ENCODE data around the gene TPM2. TPM values are rescaled to one million over a fixed set of nuclear protein-coding genes. Genes with fewer than 3 reads are reported as not detected.

TPM2 gene
- total and polyA plus RNA-seq, 9 of the 15 experiments (the other 6 are each of a cell fraction or from before 2014, with no cell fraction given) = 0.28 to 16.1 (median 4.5) TPM

DNA sequence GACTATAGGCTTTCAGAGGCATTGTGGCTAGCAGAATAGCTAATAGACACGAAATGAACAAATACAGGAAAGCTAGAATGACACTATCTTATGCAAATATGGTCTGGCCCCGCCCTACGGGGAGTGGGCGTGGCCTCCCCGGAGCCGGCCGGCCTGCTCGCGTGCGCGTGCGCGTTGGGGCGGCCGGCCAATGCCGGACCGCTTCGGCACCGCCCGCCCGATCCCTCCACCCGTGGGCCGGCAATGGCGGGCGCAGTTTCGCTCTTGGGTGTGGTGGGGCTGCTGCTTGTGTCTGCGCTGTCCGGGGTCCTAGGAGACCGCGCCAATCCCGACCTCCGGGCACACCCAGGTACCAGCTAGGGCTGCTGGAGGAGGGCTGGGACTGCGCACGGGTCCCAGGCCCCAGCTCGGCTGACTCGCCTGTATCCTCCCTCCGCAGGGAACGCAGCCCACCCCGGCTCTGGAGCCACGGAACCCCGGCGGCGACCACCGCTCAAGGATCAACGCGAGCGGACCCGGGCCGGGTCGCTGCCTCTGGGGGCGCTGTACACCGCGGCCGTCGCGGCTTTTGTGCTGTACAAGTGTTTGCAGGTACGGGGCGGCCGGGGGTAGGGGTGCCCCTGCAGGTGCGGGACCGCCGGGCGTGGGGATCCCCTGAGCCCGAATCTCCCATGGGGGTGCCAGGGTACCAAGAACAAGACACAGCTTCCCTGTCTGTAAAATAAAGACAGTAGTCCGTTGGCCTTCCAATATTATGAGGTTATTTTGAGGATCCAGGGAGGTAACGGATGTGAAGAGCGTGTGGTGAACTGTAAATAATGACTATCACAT is 31.4 kb downstream of the TPM2 start, which contains the start of gene CCDC107 (continued):
- TF ChIP-seq, protein P1, sequence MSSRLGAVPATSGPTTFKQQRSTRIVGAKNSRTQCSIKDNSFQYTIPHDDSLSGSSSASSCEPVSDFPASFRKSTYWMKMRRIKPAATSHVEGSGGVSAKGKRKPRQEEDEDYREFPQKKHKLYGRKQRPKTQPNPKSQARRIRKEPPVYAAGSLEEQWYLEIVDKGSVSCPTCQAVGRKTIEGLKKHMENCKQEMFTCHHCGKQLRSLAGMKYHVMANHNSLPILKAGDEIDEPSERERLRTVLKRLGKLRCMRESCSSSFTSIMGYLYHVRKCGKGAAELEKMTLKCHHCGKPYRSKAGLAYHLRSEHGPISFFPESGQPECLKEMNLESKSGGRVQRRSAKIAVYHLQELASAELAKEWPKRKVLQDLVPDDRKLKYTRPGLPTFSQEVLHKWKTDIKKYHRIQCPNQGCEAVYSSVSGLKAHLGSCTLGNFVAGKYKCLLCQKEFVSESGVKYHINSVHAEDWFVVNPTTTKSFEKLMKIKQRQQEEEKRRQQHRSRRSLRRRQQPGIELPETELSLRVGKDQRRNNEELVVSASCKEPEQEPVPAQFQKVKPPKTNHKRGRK (tag; IDR thresholded peaks at IDR 0.05) = no peak
- no peak for TF ChIP-seq RBM14 (IDR thresholded peaks at IDR 0.05; ENCODE audit: borderline replicate concordance, insufficient read depth, low read depth, low read length)
- no peak for TF ChIP-seq ZNF644 (tag; IDR thresholded peaks at IDR 0.05; ENCODE audit: low read depth)
- no peak for TF ChIP-seq ZNF274 (IDR thresholded peaks at IDR 0.05; ENCODE audit: borderline replicate concordance, low read depth, low read length)
- TF ChIP-seq TCF3 (CRISPR knock-in tag; IDR thresholded peaks at IDR 0.05) = no peak
- TF ChIP-seq ZNF124 (CRISPR knock-in tag; IDR thresholded peaks at IDR 0.05) = no peak
- TF ChIP-seq ATF7 (IDR thresholded peaks at IDR 0.05) = 0 out of 2 replicates have a peak, but pooled peaks have one; percentile 65
- 0 out of 4 replicates have a peak, but pooled peaks of 1 of the 2 experiments have one; percentile 62 for TF ChIP-seq TEAD1 (CRISPR knock-in tag; IDR thresholded peaks at IDR 0.05)
- TF ChIP-seq, protein P2, sequence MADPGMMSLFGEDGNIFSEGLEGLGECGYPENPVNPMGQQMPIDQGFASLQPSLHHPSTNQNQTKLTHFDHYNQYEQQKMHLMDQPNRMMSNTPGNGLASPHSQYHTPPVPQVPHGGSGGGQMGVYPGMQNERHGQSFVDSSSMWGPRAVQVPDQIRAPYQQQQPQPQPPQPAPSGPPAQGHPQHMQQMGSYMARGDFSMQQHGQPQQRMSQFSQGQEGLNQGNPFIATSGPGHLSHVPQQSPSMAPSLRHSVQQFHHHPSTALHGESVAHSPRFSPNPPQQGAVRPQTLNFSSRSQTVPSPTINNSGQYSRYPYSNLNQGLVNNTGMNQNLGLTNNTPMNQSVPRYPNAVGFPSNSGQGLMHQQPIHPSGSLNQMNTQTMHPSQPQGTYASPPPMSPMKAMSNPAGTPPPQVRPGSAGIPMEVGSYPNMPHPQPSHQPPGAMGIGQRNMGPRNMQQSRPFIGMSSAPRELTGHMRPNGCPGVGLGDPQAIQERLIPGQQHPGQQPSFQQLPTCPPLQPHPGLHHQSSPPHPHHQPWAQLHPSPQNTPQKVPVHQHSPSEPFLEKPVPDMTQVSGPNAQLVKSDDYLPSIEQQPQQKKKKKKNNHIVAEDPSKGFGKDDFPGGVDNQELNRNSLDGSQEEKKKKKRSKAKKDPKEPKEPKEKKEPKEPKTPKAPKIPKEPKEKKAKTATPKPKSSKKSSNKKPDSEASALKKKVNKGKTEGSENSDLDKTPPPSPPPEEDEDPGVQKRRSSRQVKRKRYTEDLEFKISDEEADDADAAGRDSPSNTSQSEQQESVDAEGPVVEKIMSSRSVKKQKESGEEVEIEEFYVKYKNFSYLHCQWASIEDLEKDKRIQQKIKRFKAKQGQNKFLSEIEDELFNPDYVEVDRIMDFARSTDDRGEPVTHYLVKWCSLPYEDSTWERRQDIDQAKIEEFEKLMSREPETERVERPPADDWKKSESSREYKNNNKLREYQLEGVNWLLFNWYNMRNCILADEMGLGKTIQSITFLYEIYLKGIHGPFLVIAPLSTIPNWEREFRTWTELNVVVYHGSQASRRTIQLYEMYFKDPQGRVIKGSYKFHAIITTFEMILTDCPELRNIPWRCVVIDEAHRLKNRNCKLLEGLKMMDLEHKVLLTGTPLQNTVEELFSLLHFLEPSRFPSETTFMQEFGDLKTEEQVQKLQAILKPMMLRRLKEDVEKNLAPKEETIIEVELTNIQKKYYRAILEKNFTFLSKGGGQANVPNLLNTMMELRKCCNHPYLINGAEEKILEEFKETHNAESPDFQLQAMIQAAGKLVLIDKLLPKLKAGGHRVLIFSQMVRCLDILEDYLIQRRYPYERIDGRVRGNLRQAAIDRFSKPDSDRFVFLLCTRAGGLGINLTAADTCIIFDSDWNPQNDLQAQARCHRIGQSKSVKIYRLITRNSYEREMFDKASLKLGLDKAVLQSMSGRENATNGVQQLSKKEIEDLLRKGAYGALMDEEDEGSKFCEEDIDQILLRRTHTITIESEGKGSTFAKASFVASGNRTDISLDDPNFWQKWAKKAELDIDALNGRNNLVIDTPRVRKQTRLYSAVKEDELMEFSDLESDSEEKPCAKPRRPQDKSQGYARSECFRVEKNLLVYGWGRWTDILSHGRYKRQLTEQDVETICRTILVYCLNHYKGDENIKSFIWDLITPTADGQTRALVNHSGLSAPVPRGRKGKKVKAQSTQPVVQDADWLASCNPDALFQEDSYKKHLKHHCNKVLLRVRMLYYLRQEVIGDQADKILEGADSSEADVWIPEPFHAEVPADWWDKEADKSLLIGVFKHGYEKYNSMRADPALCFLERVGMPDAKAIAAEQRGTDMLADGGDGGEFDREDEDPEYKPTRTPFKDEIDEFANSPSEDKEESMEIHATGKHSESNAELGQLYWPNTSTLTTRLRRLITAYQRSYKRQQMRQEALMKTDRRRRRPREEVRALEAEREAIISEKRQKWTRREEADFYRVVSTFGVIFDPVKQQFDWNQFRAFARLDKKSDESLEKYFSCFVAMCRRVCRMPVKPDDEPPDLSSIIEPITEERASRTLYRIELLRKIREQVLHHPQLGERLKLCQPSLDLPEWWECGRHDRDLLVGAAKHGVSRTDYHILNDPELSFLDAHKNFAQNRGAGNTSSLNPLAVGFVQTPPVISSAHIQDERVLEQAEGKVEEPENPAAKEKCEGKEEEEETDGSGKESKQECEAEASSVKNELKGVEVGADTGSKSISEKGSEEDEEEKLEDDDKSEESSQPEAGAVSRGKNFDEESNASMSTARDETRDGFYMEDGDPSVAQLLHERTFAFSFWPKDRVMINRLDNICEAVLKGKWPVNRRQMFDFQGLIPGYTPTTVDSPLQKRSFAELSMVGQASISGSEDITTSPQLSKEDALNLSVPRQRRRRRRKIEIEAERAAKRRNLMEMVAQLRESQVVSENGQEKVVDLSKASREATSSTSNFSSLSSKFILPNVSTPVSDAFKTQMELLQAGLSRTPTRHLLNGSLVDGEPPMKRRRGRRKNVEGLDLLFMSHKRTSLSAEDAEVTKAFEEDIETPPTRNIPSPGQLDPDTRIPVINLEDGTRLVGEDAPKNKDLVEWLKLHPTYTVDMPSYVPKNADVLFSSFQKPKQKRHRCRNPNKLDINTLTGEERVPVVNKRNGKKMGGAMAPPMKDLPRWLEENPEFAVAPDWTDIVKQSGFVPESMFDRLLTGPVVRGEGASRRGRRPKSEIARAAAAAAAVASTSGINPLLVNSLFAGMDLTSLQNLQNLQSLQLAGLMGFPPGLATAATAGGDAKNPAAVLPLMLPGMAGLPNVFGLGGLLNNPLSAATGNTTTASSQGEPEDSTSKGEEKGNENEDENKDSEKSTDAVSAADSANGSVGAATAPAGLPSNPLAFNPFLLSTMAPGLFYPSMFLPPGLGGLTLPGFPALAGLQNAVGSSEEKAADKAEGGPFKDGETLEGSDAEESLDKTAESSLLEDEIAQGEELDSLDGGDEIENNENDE (IDR thresholded peaks at IDR 0.05; ENCODE audit: low read depth, low read length) = no peak
- TF ChIP-seq E2F3 (CRISPR knock-in tag; IDR thresholded peaks at IDR 0.05) = no peak
- no peak for TF ChIP-seq NCOA1 (IDR thresholded peaks at IDR 0.05; ENCODE audit: low read depth)
- no peak for TF ChIP-seq PURB (CRISPR knock-in tag; IDR thresholded peaks at IDR 0.05; ENCODE audit: low read depth)
- no peak for TF ChIP-seq ZNF445 (CRISPR knock-in tag; IDR thresholded peaks at IDR 0.05; ENCODE audit: low read depth)
- no peak for TF ChIP-seq BMI1 (IDR thresholded peaks at IDR 0.05; ENCODE audit: low read length)
- TF ChIP-seq PPARD (CRISPR knock-in tag; IDR thresholded peaks at IDR 0.05) = no peak
